Measurements from ENCODE around the gene KIAA1549.

GRCh38 chr7:138981332-138982203 lies at the start of gene KIAA1549:
- TF ChIP-seq CTCF (IDR thresholded peaks at IDR 0.05) (peak in 4 of 12 donors; percentile 10 to 35 (median 30)), POLR2A (IDR thresholded peaks at IDR 0.05) (no peak)
